Stimulated activated CD4-positive, alpha-beta T cell treated with anti-CD3 and anti-CD28 coated beads, Interleukin-1b, Interleukin-23, amount 100 ng/mL, for 48 hours (primary cell): ENCODE data around the gene ZNF618.

ENCODE experiments used
- DNase-seq: peaks from one replicate; pipeline ENCODE4 v3.0.0-alpha.2; 2020

The ZNF618 gene

DNA sequence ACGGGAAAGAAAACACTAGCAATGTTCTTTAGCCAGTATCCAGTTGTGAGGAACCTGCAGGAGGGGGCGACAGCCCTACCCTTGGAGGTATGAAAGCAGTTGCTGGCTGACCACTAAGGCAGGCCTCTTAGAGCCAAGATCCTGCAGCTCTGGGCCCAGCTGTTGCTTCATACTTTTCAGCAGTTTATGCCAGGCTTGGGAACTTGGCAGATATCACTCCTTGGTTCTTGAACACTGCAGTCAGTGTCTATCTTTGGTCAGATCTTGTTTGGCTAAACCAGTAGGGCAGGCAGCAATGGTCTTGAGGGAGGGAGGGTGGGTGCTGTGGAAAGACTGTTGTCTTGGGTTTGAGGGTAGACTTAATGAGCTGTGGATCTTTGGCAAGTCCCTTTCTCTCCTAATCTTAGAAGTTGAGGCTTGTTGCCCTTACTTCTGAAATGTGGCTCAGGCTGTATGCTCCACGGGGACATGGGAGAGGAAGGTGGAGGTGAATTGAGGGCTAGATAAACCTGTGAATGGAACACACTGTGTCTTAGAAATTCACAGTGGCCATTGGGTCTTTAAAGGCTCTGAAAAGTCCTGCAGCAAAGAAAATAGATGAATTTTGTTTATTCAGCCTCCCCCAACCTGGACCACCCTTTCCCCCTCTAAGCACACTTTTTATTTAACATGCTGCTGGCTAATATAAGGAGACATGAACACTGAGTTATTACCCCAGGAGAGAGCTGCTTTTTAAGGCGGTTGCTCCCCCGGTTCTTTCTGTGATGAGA is 37.5 kb downstream of the ZNF618 start:
- no peak for DNase-seq

DNA sequence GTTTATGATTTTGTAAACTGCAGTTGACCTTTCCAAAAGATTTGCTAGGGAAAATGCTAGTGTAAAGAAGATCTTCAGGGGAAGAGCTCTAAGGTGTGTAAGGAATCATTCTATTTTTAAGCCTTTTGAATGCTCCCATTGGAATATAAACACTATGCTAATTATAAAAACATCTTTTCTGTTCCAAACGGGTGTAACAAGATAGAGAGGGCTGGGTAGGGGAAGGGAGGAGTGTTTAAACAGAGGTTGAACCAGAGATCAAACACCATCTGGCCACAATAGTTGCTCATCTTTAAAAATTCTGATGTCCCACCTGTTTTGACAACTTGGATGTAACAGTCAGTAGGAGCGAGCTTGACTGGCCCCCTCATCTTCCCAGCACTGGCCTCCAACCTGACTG is 38.4 kb downstream of the ZNF618 start:
- no peak for DNase-seq

DNA sequence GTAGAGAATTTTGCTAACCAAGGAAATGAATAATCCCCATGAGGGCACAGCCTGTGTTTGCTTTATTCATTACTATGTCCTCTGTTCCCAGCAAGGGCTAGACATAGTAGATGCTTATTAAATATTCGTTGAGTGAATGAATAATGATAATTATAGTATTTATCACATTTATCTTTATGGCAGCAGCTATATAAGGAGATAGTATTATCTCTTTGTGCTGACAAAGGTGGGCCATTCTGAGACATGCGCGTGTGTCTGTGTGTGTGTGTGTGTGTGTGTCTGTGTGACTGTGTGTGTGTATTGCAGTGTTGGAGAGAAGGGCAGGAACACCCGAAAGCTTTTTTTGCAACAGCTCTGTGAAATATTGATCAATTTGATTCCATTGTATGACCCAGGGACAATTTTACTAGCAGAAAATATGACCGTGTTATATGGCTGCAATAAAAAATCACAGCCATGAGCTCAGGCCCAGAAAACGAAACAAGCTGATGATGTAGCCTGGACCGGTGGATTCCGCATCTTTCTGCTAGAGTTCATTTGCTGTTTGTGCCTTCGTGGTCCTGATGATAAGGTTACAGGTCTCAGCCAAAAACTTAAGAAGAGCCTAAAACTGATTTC is 39.8 kb downstream of the ZNF618 start:
- DNase-seq: no peak

DNA sequence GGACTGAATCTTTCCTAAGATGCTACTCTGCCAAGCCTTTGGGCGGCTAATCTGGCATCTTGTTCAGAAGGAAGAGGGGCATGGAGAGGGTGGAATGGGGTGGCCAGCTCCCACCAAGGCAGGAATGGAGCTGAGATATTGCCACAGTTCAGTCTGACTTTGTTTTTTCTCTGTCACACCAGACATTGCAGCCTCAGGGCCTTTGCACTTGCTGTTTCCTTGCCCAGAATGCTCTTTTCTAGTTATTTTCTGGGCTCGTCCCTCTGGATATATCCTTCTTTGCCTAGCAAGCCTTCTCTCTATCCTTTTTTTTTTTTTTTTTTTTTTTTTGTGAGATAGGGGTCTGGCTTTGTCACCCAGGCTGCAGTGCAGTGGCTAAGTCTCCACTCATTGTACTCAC is 40.8 kb downstream of the ZNF618 start:
- no peak for DNase-seq

DNA sequence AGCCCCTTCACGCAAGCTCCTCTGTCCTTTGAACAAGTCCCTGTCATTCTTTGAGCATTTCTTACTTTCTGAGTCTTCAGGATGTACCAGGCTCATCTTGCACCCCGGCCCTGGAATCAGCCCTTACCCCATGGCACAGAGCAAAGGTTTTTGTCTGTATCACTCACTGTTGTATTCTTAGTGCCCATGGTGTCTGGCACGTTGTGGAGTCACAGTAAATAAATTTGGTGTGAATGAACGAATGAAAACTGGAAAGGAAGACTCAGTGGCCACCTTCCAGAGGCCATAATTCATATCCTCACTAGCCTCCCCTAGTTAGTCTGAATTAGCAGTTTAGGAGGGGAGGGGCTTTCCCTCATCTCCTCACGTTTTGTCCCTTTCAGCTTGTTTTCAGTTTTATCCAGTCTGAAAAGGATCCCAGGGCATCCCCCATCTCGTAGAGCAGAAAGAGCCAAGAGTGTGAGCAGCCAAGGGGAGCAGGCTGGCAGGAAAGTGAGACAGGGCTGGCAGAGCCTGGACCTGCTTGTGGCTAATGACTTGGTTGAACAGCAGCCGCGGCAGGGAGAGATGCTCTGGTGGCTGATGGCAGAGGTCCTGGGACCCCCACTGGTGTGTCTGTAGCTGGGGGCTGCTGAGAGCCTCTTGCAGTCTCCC is 42.7 kb downstream of the ZNF618 start:
- no peak for DNase-seq

DNA sequence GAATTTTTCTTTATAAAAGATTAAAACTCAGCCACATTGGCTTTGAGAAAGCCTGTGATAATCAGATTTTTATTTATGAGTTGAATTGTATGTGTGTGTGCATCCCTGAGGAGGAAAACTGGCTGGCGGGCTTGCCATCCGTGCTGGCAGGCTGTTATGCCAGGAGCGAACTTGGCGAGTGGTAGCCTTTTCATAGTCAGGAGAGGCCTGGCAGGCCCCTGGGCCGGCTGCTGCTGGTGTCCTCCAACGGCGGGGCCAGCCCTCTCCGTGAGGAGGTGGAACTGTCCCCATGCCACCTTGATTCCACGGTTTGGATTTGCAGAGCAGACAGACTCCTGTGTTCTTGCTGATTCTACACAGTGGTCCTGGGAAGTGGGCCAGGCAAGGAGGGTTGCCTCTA is 43.3 kb downstream of the ZNF618 start:
- no peak for DNase-seq

DNA sequence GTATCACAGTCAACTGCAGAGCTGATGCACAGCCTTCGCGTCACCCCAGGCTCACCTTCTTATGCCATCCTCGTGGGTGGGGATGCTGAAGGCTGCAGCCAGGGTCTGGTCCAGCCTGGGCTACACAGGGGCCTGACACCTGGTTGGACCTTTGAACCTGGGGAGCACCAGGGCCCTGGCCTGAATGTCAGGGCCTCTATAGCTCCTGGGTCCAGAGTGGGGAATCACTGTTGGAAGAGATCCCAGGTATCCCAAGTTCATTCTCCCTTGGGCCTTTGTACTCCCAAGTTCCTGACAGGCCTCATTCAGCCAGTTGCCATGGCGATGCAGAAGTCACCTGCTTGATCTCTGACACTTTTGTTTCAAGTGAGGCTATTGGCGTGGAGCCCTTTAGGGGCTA is 43.8 kb downstream of the ZNF618 start:
- DNase-seq: no peak

DNA sequence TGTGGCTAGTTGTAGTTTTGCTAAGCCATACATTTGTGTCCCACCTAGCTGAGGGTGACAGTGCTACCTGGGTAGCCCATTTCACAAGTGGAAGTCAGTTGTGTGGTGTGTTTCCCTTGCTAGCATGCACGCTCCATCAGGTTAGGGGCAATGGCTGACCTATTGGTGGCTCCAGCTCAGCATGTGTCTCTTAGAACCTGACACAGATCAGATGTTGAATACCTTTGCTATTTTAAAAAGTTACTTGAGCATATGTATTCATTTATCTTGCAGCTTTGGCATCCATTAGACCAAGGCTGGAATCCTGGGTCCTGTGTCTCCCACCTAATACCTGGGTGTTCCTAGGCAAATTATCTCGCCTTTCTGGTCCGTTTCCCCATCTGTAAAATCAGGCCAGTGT is 44.8 kb downstream of the ZNF618 start:
- DNase-seq: no peak

DNA sequence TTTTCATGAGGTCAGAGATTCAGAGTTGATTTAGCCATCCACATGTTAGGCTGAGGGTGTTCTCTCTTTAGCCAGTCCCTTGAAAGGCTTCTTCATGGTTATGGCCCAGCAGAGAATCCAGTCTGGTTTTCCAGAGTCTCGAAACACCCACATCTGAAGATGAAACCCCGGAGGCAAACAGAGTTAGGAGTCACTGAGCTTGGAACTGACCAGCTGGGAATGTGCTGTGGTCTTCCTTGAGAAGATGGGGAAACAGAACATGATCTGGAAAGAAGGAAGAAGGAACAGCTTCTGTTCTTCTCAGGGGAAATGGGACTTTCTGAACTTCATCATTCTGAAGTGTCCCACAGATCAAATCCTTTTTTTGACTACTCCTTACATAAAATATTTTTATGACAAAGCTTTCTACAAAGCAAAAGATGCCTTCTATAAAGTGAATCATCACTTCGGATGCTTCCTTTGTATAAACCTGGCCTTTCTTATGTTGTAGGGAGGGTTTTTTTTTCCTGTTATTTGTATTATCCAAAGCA is 45.4 kb downstream of the ZNF618 start:
- no peak for DNase-seq

DNA sequence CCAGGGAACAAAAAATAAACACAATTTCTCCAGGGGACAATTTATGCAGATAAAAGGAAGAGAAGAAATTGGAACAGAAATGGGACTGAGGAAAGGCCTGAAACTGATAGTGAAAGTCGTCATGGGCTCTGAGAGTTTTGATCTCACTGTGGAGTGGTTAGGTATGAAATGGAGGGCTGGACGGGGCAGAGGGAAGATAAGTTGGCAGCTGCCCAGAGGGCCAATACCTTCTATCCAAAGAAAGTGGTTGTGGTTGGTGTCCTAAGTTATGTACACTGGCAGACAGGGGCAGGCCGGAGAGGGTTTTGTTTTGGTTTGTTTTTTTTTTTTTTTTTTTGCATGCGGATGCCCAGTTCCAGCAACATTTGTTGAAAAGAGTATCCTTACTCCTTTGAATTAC is 46.1 kb downstream of the ZNF618 start:
- DNase-seq: no peak

DNA sequence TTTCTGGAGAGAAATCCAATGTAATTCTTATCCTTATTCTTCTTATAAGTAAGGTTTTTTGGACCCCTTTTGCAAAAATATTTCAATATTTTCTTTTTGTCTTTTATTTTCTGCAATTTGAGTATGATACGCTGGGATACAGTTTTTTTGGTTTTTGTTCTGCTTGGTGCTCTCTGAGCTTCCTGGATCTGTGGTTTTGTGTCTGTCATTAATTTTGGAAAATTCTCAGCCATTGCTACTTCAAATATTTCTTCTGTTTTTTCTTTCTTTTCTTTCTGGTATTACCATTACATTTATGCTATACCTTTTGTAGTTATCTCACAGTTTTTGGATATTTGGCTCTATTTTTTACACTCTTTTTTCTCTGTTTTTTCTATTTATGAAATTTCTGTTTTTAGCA is 50.1 kb downstream of the ZNF618 start:
- DNase-seq: no peak

DNA sequence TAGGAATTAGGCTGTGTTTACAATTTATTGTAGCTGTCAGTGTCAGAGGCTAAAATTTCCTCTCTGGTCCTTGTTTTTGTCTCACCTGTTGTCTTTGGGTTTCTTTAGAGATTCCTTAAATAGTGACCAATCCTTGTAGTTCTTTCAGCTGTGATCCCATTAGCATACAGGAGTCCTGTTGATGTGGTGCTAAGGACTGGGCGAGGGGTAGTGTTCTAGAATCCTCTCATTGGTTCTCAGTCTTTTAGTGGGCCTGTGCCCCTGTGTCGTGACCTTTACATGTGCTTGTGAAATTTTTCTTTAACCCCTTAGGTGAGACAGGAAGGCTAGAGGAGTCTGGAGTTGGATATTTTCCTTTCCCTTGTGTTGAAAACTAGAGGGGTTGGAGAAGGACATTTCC is 51.2 kb downstream of the ZNF618 start:
- DNase-seq: no peak

DNA sequence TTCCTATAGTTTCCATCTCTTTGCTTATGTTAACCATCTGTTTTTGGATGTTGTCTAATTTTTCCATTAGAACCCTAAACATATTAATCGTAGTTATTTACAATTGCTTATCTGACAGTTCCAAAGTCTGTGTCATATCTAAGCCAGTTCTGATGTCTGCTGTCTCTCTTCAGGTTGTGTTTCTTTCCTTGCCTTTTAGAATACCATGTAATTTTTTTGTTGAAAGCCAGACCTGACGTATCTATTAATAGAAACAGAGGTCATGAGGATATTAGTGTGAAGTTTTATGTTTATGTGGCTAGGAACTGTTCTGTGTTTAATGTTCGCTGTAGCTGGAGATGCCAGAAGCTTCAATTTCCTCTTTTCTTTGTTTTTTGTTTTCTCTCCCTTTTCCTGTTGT is 52.2 kb downstream of the ZNF618 start:
- DNase-seq: no peak

DNA sequence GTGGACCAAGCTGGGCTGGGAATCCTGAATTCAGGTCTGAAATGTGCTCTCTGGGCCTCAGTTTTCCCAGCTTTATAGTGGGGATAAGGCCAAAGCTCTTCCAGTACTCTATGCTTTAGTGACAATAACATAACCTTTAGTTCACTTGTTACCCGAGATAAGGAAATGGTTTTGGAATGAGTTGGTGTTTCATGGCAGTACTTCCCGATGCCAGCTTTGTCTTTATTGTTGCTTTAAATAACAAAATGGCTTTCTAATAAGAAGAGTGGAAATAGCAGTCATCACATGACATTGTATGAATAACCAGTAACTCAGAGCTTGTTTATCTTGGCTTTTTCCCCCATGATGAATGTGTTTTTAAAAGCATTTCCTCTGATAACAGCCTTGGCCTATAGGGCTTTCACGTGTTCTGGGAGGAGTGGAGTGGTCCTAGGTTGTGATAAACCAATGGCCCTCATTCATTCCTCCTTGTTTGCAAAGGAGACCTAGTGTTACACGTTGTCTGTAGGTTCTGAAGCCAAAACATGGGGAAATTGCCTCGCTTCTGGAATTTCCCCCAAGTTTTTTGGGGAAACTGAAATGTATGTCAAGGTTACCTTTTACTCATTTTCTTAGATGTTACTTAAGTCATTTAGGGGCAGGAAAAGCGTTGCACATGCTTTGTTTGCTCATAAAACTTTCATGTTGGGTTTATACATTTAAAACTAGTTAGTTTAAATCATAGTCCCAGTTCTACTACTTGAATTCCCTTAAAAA is 53.7 kb downstream of the ZNF618 start:
- DNase-seq: no peak

DNA sequence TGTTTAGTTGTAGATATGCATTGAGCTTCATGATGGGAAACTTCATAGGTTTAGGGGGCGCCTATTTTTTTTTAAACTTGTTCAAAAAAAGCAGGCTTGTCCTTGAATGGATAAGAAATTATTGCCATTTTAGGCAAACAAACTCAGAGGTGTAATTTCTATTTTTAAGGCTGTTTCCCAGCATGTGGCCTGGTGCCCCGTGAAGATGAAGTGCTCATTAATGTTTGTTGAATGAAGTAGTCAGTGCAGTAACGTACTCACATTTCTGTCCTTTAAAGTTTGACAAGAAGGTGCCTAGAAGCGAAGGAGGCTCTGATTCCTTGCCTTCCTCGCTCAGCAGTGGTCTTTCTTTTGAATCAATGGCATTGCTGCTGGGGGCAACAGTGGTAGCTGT is 54.3 kb downstream of the ZNF618 start:
- DNase-seq: no peak

DNA sequence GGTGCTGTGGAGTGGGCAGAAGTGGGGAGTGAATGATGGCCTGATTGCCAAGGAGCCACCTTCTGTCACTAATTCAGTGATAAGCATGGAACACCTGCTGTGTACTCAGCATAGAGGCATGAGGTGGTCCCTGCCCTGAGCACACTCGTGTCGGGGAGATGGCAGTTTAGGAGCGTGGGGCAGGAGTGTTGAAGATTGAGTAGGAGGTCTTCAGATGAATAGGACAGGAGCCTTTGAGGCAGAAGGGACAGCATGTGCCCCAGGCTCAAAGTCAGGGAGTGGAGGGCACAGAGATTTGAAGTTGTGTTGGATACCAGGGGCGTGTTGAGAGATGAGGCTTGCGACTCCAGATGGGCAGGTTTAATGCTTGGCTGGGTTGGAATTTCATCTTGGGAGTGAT is 55.0 kb downstream of the ZNF618 start:
- no peak for DNase-seq

DNA sequence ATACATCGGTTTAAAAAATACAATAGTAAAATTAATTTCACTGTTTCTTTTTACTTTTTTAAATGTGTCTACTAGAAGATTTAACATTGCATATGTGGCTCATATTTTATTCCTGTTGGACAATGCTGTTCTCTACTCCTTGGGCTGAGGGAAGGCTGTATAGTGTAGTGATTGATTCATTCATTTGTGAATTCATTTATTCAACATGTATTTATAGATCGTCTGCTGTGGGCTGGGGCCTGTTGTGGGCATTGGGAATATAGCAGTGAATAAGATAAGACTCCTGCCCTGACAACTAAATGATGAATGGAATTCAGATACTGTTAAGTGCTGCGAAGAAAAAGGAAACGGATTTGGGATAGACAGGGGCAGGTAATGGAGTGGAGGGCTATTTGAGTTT is 55.7 kb downstream of the ZNF618 start:
- DNase-seq: no peak

DNA sequence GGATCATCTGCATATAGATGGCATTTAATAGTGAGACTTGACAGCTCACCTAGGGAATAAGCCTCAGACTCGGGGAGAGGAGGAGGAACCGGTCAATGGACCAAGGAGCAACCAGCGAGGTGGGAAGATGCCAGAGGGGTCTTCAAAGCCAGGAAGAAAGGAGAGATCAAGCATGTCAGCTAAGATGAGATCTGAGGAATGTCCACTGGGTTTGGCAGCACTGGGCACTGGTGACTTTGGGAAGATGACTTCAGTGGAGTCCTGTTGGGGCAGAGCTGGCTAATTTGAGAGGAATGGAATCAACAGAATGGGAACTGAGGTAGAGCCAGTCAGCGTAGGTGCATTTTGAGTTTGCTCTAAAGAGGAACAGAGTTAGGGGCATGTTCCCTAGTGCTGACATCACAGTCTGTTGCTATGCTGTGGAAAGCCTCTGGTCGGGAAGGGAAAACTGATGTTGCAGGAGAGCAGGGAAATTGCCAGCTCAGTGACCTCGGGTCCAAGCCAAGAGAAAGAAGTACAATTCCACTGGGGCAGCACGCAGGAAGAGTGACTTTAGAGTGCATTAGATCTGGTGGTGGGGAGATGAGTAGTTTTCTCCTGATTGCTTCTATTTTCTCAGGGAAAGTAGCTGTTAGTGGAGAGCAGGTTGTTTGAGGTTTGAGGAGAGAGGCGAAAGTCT is 56.9 kb downstream of the ZNF618 start:
- DNase-seq: no peak

DNA sequence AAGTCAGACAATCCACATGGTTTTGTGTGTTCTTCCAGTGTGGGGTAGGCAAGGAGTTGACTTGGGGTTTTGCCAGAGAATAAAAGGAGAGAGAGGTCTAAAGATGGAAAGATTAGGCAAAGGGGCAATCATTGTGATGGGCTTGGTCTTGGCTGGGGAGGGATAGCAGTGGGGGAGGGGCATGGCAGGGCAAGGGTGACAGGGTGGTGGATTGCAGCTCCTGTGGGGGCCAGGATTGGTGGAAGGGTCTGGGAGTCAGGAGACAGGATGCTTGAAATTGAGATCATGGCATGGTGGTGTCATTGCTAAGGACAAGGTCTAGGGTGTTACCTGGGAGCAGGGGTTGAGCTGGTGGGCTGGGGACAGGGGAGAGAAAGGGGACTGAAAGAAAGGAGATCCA is 57.6 kb downstream of the ZNF618 start:
- DNase-seq: no peak

DNA sequence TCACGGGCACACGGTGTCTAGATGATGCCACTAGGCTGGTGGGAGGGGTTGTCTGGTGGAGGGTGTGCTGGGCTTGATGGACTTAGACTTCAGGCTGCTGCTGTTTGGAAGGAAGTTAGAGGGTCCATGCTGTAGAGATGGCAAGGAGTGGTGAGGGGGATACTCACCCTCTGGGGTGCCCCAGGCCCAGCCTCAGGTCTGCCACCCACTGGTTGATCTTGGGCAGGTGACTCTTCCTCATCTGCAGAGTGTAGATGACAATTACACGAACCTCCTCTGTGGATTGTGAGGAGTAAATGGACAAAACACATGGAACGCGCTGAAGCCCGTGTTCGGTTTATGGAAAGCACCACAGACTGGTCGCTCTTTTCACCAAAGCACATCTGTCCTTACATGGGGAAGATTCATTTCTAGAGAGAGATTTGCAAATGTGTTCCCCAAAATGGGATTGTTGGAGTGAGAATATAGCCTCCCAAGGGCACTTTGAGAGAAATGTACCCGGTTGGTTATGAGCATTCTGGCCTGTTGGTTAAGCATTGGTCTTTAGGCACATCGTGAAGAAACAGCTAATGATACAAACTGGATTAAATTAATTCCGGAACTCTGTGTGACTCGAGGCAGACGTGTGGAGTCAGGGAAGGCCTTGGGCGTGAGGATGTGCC is 58.2 kb downstream of the ZNF618 start:
- DNase-seq: no peak

DNA sequence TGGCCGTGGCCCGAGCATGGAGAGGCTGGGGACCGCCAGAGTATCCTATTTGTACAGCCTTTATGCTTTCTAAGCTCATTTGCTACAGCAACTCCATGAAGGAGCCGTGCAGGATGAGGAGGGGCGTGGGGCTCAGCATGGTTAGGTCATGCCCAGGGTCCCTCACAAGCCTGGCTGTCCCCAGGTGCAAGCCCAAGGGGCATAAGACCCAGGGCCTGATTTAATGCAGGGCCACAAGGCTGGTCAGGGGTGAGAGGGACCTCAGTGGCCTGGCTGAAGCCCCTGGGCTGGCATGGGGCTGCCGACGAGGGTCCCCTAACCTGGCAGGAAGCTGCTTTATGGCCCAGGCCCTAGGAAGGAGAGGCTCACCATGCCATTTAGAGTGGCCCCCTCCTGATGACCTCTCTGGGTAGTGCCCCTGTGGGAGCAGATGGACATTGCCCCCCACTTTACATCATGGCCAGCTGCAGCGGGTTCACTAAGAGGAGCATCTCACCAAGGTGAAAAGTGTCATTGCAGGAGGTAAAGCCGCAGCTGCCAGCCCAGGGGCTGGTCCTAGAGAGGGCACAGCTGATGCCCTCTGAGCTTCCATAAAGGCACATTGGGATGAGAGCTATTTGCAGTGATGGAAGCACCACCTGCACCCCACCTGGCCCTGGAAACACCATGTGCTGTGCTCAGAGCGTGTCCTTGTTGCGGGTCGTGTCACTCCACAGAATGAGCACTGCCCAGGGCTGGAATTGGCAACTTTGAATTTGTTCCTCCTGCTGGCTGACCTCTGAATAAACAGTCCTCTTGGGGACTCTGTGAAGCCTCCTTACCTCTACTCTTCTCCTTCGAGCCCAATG is 58.9 kb downstream of the ZNF618 start:
- no peak for DNase-seq
